ENCODE data around the gene KRT82.

The KRT82 gene

GRCh38 chr12:52405922-52406385 is at the start of gene KRT82:
Gene KRT82 (minus strand): TSS chr12:52406335. CDS start chr12:52406277, 58 bp downstream.
- H3K27me3 ChIP-seq (replicated peaks; ENCODE audit: insufficient read depth, low read length) = peaks cover 63% of the 10 kb centered on the region
- no peaks in the 10 kb centered on the region for H3K36me3 ChIP-seq (replicated peaks; ENCODE audit: insufficient read depth, low read length)
- TF ChIP-seq EZH2 (optimal IDR thresholded peaks at IDR 0.05; ENCODE audit: low read depth, low read length) (no peak), CTCF (IDR thresholded peaks at IDR 0.05; ENCODE audit: low read length) (no peak), EZH2phosphoT487 (IDR thresholded peaks at IDR 0.05; ENCODE audit: low read length) (no peak)
- DNase-seq = no peak
- no peaks in the 10 kb centered on the region for H3K9me2 ChIP-seq (replicated peaks; ENCODE audit: insufficient read depth, low read length)
- H4K20me1 ChIP-seq (ENCODE audit: insufficient read depth, low read length) = no peaks in the 10 kb centered on the region
- H3K9me3 ChIP-seq (replicated peaks; ENCODE audit: insufficient read depth, low read length) = no peaks in the 10 kb centered on the region
- H3K4me1 ChIP-seq (ENCODE audit: low read length) = no peaks in the 10 kb centered on the region
- H3F3A ChIP-seq (ENCODE audit: insufficient read depth, low read length) = no peaks in the 10 kb centered on the region
- H3K9ac ChIP-seq (ENCODE audit: low read length) = no peak within 1 kb of the TSS
- H3K27ac ChIP-seq (ENCODE audit: low read length) = no peak within 1 kb of the TSS
- no peak within 1 kb of the TSS for H3K4me3 ChIP-seq (ENCODE audit: low read length)
- no peak within 1 kb of the TSS for H2AFZ ChIP-seq (ENCODE audit: low read length)
- H3K4me2 ChIP-seq (ENCODE audit: low read depth, low read length) = no peak within 1 kb of the TSS
- H3K79me2 ChIP-seq (ENCODE audit: low read length) = no peaks in the 10 kb centered on the region

GRCh38 chr12:52455821-52456220 is 49.7 kb upstream of the KRT82 start:
- Histone ChIP-seq H3K4me1 (ENCODE audit: low read length) (no peaks in the 10 kb centered on the region), H2AFZ (ENCODE audit: low read length) (no peak overlapping the region), H3K9me3 (replicated peaks; ENCODE audit: insufficient read depth, low read length) (no peaks in the 10 kb centered on the region), H3K9ac (ENCODE audit: low read length) (no peak overlapping the region), H3K27ac (ENCODE audit: low read length) (no peak overlapping the region), H3K4me3 (ENCODE audit: low read length) (no peak overlapping the region), H3K9me2 (replicated peaks; ENCODE audit: insufficient read depth, low read length) (no peaks in the 10 kb centered on the region), H4K20me1 (ENCODE audit: insufficient read depth, low read length) (no peaks in the 10 kb centered on the region), H3K4me2 (ENCODE audit: low read depth, low read length) (no peak overlapping the region), H3K27me3 (replicated peaks; ENCODE audit: insufficient read depth, low read length) (no peaks in the 10 kb centered on the region; the same call in 1 of the 2 replicates), H3F3A (ENCODE audit: insufficient read depth, low read length) (no peaks in the 10 kb centered on the region), H3K79me2 (ENCODE audit: low read length) (no peaks in the 10 kb centered on the region), H3K36me3 (replicated peaks; ENCODE audit: insufficient read depth, low read length) (no peaks in the 10 kb centered on the region)
- TF ChIP-seq CTCF (IDR thresholded peaks at IDR 0.05; ENCODE audit: low read length) (no peak), EZH2 (optimal IDR thresholded peaks at IDR 0.05; ENCODE audit: low read depth, low read length) (no peak), EZH2phosphoT487 (IDR thresholded peaks at IDR 0.05; ENCODE audit: low read length) (no peak)
- DNase-seq = no peak

GRCh38 chr12:52454411-52455201 is 48.5 kb upstream of the KRT82 start:
- H4K20me1 ChIP-seq (ENCODE audit: insufficient read depth, low read length) = no peaks in the 10 kb centered on the region
- no peaks in the 10 kb centered on the region for H3K9me3 ChIP-seq (replicated peaks; ENCODE audit: insufficient read depth, low read length)
- no peak overlapping the region for H3K9ac ChIP-seq (ENCODE audit: low read length)
- no peak overlapping the region for H3K4me3 ChIP-seq (ENCODE audit: low read length)
- H3K27ac ChIP-seq (ENCODE audit: low read length) = no peak overlapping the region
- no peaks in the 10 kb centered on the region for H3F3A ChIP-seq (ENCODE audit: insufficient read depth, low read length)
- no peaks in the 10 kb centered on the region; the same call in 1 of the 2 replicates for H3K27me3 ChIP-seq (replicated peaks; ENCODE audit: insufficient read depth, low read length)
- H2AFZ ChIP-seq (ENCODE audit: low read length) = no peak overlapping the region
- no peaks in the 10 kb centered on the region for H3K36me3 ChIP-seq (replicated peaks; ENCODE audit: insufficient read depth, low read length)
- DNase-seq = no peak
- no peaks in the 10 kb centered on the region for H3K9me2 ChIP-seq (replicated peaks; ENCODE audit: insufficient read depth, low read length)
- no peak overlapping the region for H3K4me2 ChIP-seq (ENCODE audit: low read depth, low read length)
- TF ChIP-seq CTCF (IDR thresholded peaks at IDR 0.05; ENCODE audit: low read length) (no peak), EZH2 (optimal IDR thresholded peaks at IDR 0.05; ENCODE audit: low read depth, low read length) (no peak), EZH2phosphoT487 (IDR thresholded peaks at IDR 0.05; ENCODE audit: low read length) (no peak)
- H3K4me1 ChIP-seq (ENCODE audit: low read length) = no peaks in the 10 kb centered on the region
- H3K79me2 ChIP-seq (ENCODE audit: low read length) = no peaks in the 10 kb centered on the region
